DOHH2 (cell line): ENCODE data around the gene MPND.

Experiments
- H3F3A ChIP-seq: fragments of 200-600 bp; sonication (generic), shearing (Covaris generic); 2 replicates; pipeline ENCODE4 v1.6.0; 2016; ENCODE audit warnings: antibody characterized with exemption, mild to moderate bottlenecking; ENCODE audit not compliant: control insufficient read depth, insufficient read depth
- H3K27ac ChIP-seq: fragments of 200-600 bp; sonication (generic); 2 replicates; pipeline ENCODE4 v1.5.1; 2014; ENCODE audit warnings: low read depth, mild to moderate bottlenecking, low read length, moderate library complexity
- H3K27me3 ChIP-seq: fragments of 200-600 bp; sonication (generic); 2 replicates; pipeline ENCODE4 v1.6.1; 2014; ENCODE audit warnings: mild to moderate bottlenecking, low read length, mixed read lengths; ENCODE audit not compliant: control insufficient read depth
- H3K36me3 ChIP-seq: fragments of 200-600 bp; sonication (generic); 2 replicates; pipeline ENCODE4 v1.6.1; 2014; ENCODE audit warnings: mild to moderate bottlenecking, low read length, moderate library complexity, mixed read lengths; ENCODE audit not compliant: control insufficient read depth
- H3K4me1 ChIP-seq: fragments of 200-600 bp; sonication (generic); 2 replicates; pipeline ENCODE4 v1.6.1; 2014; ENCODE audit warnings: mild to moderate bottlenecking, low read length, mixed read lengths; ENCODE audit not compliant: control insufficient read depth
- H3K4me2 ChIP-seq: fragments of 200-600 bp; sonication (generic); 2 replicates; pipeline ENCODE4 v1.6.0; 2014; ENCODE audit warnings: mild to moderate bottlenecking, low read length, moderate library complexity
- H3K4me3 ChIP-seq: fragments of 200-600 bp; sonication (generic); 2 replicates; pipeline ENCODE4 v1.5.1; 2014; ENCODE audit warnings: mild to moderate bottlenecking, low read length, mixed read lengths
- H3K79me2 ChIP-seq: fragments of 200-600 bp; sonication (generic); 2 replicates; pipeline ENCODE4 v1.6.1; 2014; ENCODE audit warnings: mild to moderate bottlenecking, low read length, mixed read lengths; ENCODE audit not compliant: control insufficient read depth
- H3K9me2 ChIP-seq: fragments of 200-600 bp; sonication (generic); replicated peaks from 2 replicates; pipeline ENCODE4 v1.6.1; 2014; ENCODE audit warnings: mild to moderate bottlenecking, low read length, mixed read lengths; ENCODE audit not compliant: control insufficient read depth
- H3K9me3 ChIP-seq: fragments of 200-600 bp; sonication (generic); 2 replicates; pipeline ENCODE4 v1.6.1; 2014; ENCODE audit warnings: antibody characterized with exemption, low read length, mixed read lengths; ENCODE audit not compliant: control insufficient read depth, insufficient read depth
- H4K20me1 ChIP-seq: fragments of 200-600 bp; sonication (generic); 2 replicates; pipeline ENCODE4 v1.6.0; 2014; ENCODE audit warnings: low read depth, mild to moderate bottlenecking, antibody characterized with exemption, low read length, moderate library complexity; ENCODE audit not compliant: control insufficient read depth, insufficient read depth
- CTCF ChIP-seq: fragments of 200-600 bp; sonication (generic); IDR thresholded peaks from one replicate; pipeline ENCODE4 v1.5.1; 2014; ENCODE audit warnings: antibody characterized with exemption, mild to moderate bottlenecking, low read depth, low read length; ENCODE audit not compliant: poor library complexity, severe bottlenecking
- EZH2phosphoT487 ChIP-seq: fragments of 200-600 bp; sonication (generic); IDR thresholded peaks from 2 replicates; pipeline ENCODE4 v1.6.1; 2017; ENCODE audit warnings: borderline replicate concordance, mild to moderate bottlenecking, antibody characterized with exemption, low read length, moderate library complexity, mixed read lengths

The MPND gene

GRCh38 chr19:4297901-4298809, 45.2 kb upstream of the MPND start:
- no peak overlapping the region for H3K4me3 ChIP-seq

DNA sequence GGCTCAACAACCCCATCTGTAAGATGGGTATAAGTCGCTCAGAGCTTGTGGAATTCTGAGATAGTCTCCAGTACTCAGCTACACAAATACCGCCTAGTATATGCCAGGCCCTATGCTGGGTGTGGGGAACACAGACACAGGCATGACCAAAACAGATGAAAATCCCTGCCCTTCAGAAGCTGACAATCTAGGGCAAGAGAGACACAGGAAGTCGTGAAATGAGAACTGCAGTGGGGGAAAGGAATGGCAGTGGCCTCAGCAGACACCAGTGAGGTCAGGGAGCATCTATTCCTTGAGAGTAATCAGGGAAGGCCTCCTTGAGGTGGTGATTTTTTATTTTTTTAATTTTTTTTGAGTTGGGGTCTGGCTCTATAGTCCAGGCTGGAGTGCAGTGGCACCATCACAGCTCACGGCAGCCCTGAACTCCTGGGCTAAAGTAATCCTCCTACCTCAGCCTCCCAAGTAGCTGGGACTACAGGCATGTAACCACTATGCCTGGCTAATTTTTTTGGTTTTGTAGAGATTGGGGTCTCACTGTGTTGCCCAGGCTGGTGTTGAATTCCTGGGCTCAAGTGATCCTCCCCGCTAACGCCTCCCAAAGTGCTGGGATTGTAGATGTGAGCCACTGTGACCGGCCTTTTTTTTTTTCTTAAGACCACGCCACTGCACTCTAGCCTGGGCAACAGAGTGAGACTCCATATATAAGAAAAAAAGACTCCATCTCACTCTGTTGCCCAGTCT, 44.4 kb upstream of the MPND start:
- no peaks in the 10 kb centered on the region for H3K9me2 ChIP-seq
- no peaks in the 10 kb centered on the region for H3K27me3 ChIP-seq
- no peaks in the 10 kb centered on the region for H3K9me3 ChIP-seq
- H3K4me1 ChIP-seq, result peaks cover 4% of the 10 kb centered on the region; the same call in 1 of the 2 replicates
- no peak overlapping the region for H3K4me3 ChIP-seq
- no peak for TF ChIP-seq EZH2phosphoT487
- no peak for TF ChIP-seq CTCF
- H4K20me1 ChIP-seq, result no peaks in the 10 kb centered on the region
- H3K27ac ChIP-seq, result no peak overlapping the region
- H3K36me3 ChIP-seq, result no peaks in the 10 kb centered on the region
- H3K4me2 ChIP-seq, result no peak overlapping the region
- H3K79me2 ChIP-seq, result no peaks in the 10 kb centered on the region
- H3F3A ChIP-seq, result no peaks in the 10 kb centered on the region

More at GRCh38 chr19:4297901-4298809, 45.2 kb upstream of the MPND start:
- H3K27ac ChIP-seq, result no peak overlapping the region
- H3K4me2 ChIP-seq, result no peak overlapping the region
- TF ChIP-seq EZH2phosphoT487, result no peak
- no peak for TF ChIP-seq CTCF
- H3K9me3 ChIP-seq, result no peaks in the 10 kb centered on the region
- H3K79me2 ChIP-seq, result no peaks in the 10 kb centered on the region
- H4K20me1 ChIP-seq, result no peaks in the 10 kb centered on the region
- no peaks in the 10 kb centered on the region for H3F3A ChIP-seq
- H3K27me3 ChIP-seq, result no peaks in the 10 kb centered on the region
- H3K4me1 ChIP-seq, result peaks cover 4% of the 10 kb centered on the region; the same call in 1 of the 2 replicates
- no peaks in the 10 kb centered on the region for H3K36me3 ChIP-seq
- H3K9me2 ChIP-seq, result no peaks in the 10 kb centered on the region

- no peaks in the 10 kb centered on the region for H3F3A ChIP-seq
- no peaks in the 10 kb centered on the region for H3K79me2 ChIP-seq
- H3K9me2 ChIP-seq, result no peaks in the 10 kb centered on the region
- peaks cover 7% of the 10 kb centered on the region; the same call in 1 of the 2 replicates for H3K4me1 ChIP-seq
- no peak overlapping the region for H3K27ac ChIP-seq
- no peak overlapping the region for H3K4me3 ChIP-seq
- H3K9me3 ChIP-seq, result no peaks in the 10 kb centered on the region
- no peak overlapping the region for H3K4me2 ChIP-seq
- no peaks in the 10 kb centered on the region for H3K36me3 ChIP-seq
- H4K20me1 ChIP-seq, result no peaks in the 10 kb centered on the region
- H3K27me3 ChIP-seq, result no peaks in the 10 kb centered on the region
- TF ChIP-seq CTCF (no peak), EZH2phosphoT487 (no peak)
Observed at GRCh38 chr19:4300589-4300988, 42.8 kb upstream of the MPND start.
